ENCODE data around the gene PGA5. TPM values are rescaled to one million over a fixed set of nuclear protein-coding genes. Genes with fewer than 3 reads are reported as not detected.

The PGA5 gene
- total RNA-seq, 1 experiment from 2014 or later: not detected

GRCh38 chr11:61195719-61196118 is 45.3 kb upstream of the PGA5 start:
- ChIA-PET CTCF (no interaction called here), POLR2A (ENCODE audit: low non-redundant PET) (no interaction called here)
- H3K36me3 ChIP-seq (ENCODE audit: insufficient read depth, low read length, poor library complexity, severe bottlenecking): no peaks in the 10 kb centered on the region
- TF ChIP-seq CTCF (conservative IDR thresholded peaks at IDR 0.05; ENCODE audit: low read depth, low read length) (no peak), EZH2 (IDR thresholded peaks at IDR 0.05; ENCODE audit: borderline replicate concordance, low read depth, low read length, poor library complexity, severe bottlenecking) (no peak)
- no peaks in the 10 kb centered on the region for H3K4me1 ChIP-seq (ENCODE audit: insufficient read depth, low read length, poor library complexity, severe bottlenecking)
- BruUV-seq (replicated peaks): no TSS peak
- DNase-seq (ENCODE audit: low spot score): no peak
- H3K27ac ChIP-seq (ENCODE audit: low read depth, low read length, poor library complexity, severe bottlenecking): no peak overlapping the region
- no peak overlapping the region for H3K4me3 ChIP-seq (ENCODE audit: low read depth, low read length, poor library complexity, severe bottlenecking)
- no peaks in the 10 kb centered on the region for H3K9me3 ChIP-seq (ENCODE audit: low read depth, low read length, poor library complexity, severe bottlenecking)
- intact Hi-C loops (cut with micrococcal nuclease; ENCODE audit: unreplicated experiment): no loop called here
- H3K27me3 ChIP-seq (replicated peaks; ENCODE audit: insufficient read depth, low read depth, low read length, poor library complexity): peaks cover 13% of the 10 kb centered on the region

GRCh38 chr11:61198361-61198760 is 42.6 kb upstream of the PGA5 start:
- intact Hi-C loops (cut with micrococcal nuclease; ENCODE audit: unreplicated experiment): no loop called here
- H3K4me1 ChIP-seq (ENCODE audit: insufficient read depth, low read length, poor library complexity, severe bottlenecking): no peaks in the 10 kb centered on the region
- DNase-seq (ENCODE audit: low spot score): no peak
- CTCF ChIA-PET: no interaction called here
- no peak overlapping the region for H3K4me3 ChIP-seq (ENCODE audit: low read depth, low read length, poor library complexity, severe bottlenecking)
- BruUV-seq (replicated peaks): no TSS peak
- peaks cover 24% of the 10 kb centered on the region for H3K27me3 ChIP-seq (replicated peaks; ENCODE audit: insufficient read depth, low read depth, low read length, poor library complexity)
- no peaks in the 10 kb centered on the region for H3K36me3 ChIP-seq (ENCODE audit: insufficient read depth, low read length, poor library complexity, severe bottlenecking)
- H3K27ac ChIP-seq (ENCODE audit: low read depth, low read length, poor library complexity, severe bottlenecking): no peak overlapping the region
- TF ChIP-seq EZH2 (IDR thresholded peaks at IDR 0.05; ENCODE audit: borderline replicate concordance, low read depth, low read length, poor library complexity, severe bottlenecking) (no peak), CTCF (conservative IDR thresholded peaks at IDR 0.05; ENCODE audit: low read depth, low read length) (no peak)
- POLR2A ChIA-PET (ENCODE audit: low non-redundant PET): no interaction called here
- no peaks in the 10 kb centered on the region for H3K9me3 ChIP-seq (ENCODE audit: low read depth, low read length, poor library complexity, severe bottlenecking)

- TF ChIP-seq CTCF (conservative IDR thresholded peaks at IDR 0.05; ENCODE audit: low read depth, low read length) (no peak), EZH2 (IDR thresholded peaks at IDR 0.05; ENCODE audit: borderline replicate concordance, low read depth, low read length, poor library complexity, severe bottlenecking) (no peak)
- BruUV-seq (replicated peaks): no TSS peak
- POLR2A ChIA-PET (ENCODE audit: low non-redundant PET): no interaction called here
Measured at GRCh38 chr11:61198948-61199523, 41.9 kb upstream of the PGA5 start.

More at GRCh38 chr11:61198948-61199523, 41.9 kb upstream of the PGA5 start:
- no peak overlapping the region for H3K27ac ChIP-seq (ENCODE audit: low read depth, low read length, poor library complexity, severe bottlenecking)
- DNase-seq (ENCODE audit: low spot score): no peak
- CTCF ChIA-PET: no interaction called here
- H3K9me3 ChIP-seq (ENCODE audit: low read depth, low read length, poor library complexity, severe bottlenecking): no peaks in the 10 kb centered on the region
- H3K4me1 ChIP-seq (ENCODE audit: insufficient read depth, low read length, poor library complexity, severe bottlenecking): no peaks in the 10 kb centered on the region
- peaks cover 19% of the 10 kb centered on the region for H3K27me3 ChIP-seq (replicated peaks; ENCODE audit: insufficient read depth, low read depth, low read length, poor library complexity)
- H3K4me3 ChIP-seq (ENCODE audit: low read depth, low read length, poor library complexity, severe bottlenecking): no peak overlapping the region
- no peaks in the 10 kb centered on the region for H3K36me3 ChIP-seq (ENCODE audit: insufficient read depth, low read length, poor library complexity, severe bottlenecking)
- intact Hi-C loops (cut with micrococcal nuclease; ENCODE audit: unreplicated experiment): no loop called here

All from A673 (cell line).